Liver (tissue), 9 donors: ENCODE measurements around the gene CENPO. TPM values are rescaled to one million over a fixed set of nuclear protein-coding genes. Genes with fewer than 3 reads are reported as not detected.

ENCODE experiments used
- DNase-seq: peaks from one replicate; pipeline ENCODE4 v3.0.0-alpha.2; 2017; ENCODE audit warnings: low spot score
- H3K27ac ChIP-seq, 2 donors: one replicate each; pipeline ENCODE4 v1.7.0; 2013; ENCODE audit warnings: inconsistent platforms in 2 of 2, low read length in 2 of 2, control low read depth in 1 of 2, low read depth in 1 of 2, mild to moderate bottlenecking in 1 of 2
- H3K27me3 ChIP-seq, 4 donors: one replicate each; pipeline versions ENCODE4 v1.6.1 to v1.7.0; 2013; ENCODE audit warnings: low read length in 3 of 4, inconsistent platforms in 1 of 4, mild to moderate bottlenecking in 1 of 4, moderate library complexity in 1 of 4; ENCODE audit not compliant: control insufficient read depth in 4 of 4, insufficient read depth in 4 of 4
- H3K36me3 ChIP-seq, 4 donors: one replicate each; pipeline versions ENCODE4 v1.6.1 to v1.7.0; 2013; ENCODE audit warnings: low read length in 3 of 4, mild to moderate bottlenecking in 3 of 4, low read depth in 1 of 4, moderate library complexity in 1 of 4; ENCODE audit not compliant: control insufficient read depth in 4 of 4, insufficient read depth in 3 of 4
- H3K4me1 ChIP-seq, 4 donors: one replicate each; pipeline versions ENCODE4 v1.6.1 to v1.7.0; 2013; ENCODE audit warnings: low read length in 3 of 4, mild to moderate bottlenecking in 3 of 4, moderate library complexity in 1 of 4; ENCODE audit not compliant: control insufficient read depth in 4 of 4, insufficient read depth in 4 of 4
- H3K4me3 ChIP-seq, 3 donors: one replicate each; pipeline versions ENCODE4 v1.6.1 to v1.7.0; 2013; ENCODE audit warnings: low read length in 3 of 3, control low read depth in 1 of 3, low read depth in 1 of 3, mild to moderate bottlenecking in 1 of 3
- H3K9ac ChIP-seq, 2 donors: one replicate each; pipeline ENCODE4 v1.7.0; 2013; ENCODE audit warnings: low read length in 2 of 2, mild to moderate bottlenecking in 2 of 2, moderate library complexity in 2 of 2, control low read depth in 1 of 2, low read depth in 1 of 2
- H3K9me3 ChIP-seq, 4 donors: one replicate each; pipeline versions ENCODE4 v1.6.1 to v1.7.0; 2013; ENCODE audit warnings: low read length in 3 of 4; ENCODE audit not compliant: control insufficient read depth in 4 of 4
- ATF3 ChIP-seq: IDR thresholded peaks from 2 replicates; pipeline ENCODE4 v1.6.1; 2016; ENCODE audit warnings: antibody characterized with exemption
- CTCF ChIP-seq: fragments of 150-350 bp; IDR thresholded peaks from 2 replicates; pipeline ENCODE4 v1.5.1; 2017; ENCODE audit warnings: improper control_type of control experiment, low read depth, low read length; ENCODE audit not compliant: missing input control
- EGR1 ChIP-seq, 2 donors: IDR thresholded peaks; 2 replicates each; pipeline ENCODE4 v1.6.1; 2016 to 2018; ENCODE audit warnings: antibody characterized with exemption in 2 of 2, low read depth in 2 of 2
- FOXA1 ChIP-seq: IDR thresholded peaks from 2 replicates; pipeline ENCODE4 v1.6.1; 2016; ENCODE audit warnings: antibody characterized with exemption
- FOXA2 ChIP-seq: IDR thresholded peaks from 2 replicates; pipeline ENCODE4 v1.6.1; 2016; ENCODE audit warnings: antibody characterized with exemption
- GABPA ChIP-seq, 2 donors: IDR thresholded peaks in 1 of 2; conservative IDR thresholded peaks in 1 of 2; 2 replicates each; pipeline ENCODE4 v1.6.1; 2016; ENCODE audit warnings: antibody characterized with exemption in 2 of 2, mild to moderate bottlenecking in 1 of 2, moderate library complexity in 1 of 2
- HNF4A ChIP-seq, 2 donors: conservative IDR thresholded peaks; 2 replicates each; pipeline ENCODE4 v1.6.1; 2016; ENCODE audit warnings: antibody characterized with exemption in 2 of 2, mild to moderate bottlenecking in 2 of 2
- HNF4G ChIP-seq: IDR thresholded peaks from 2 replicates; pipeline ENCODE4 v1.6.1; 2016; ENCODE audit warnings: antibody characterized with exemption
- JUND ChIP-seq, 2 donors: IDR thresholded peaks; 2 replicates each; pipeline ENCODE4 v1.6.1; 2016; ENCODE audit warnings: antibody characterized with exemption in 2 of 2
- MAX ChIP-seq: IDR thresholded peaks from 2 replicates; pipeline ENCODE4 v1.6.1; 2016; ENCODE audit warnings: antibody characterized with exemption
- NR2F2 ChIP-seq: IDR thresholded peaks from 2 replicates; pipeline ENCODE4 v1.6.1; 2016; ENCODE audit warnings: antibody characterized with exemption
- RAD21 ChIP-seq, 2 donors: IDR thresholded peaks; 2 replicates each; pipeline ENCODE4 v1.6.1; 2016; ENCODE audit warnings: antibody characterized with exemption in 2 of 2, mild to moderate bottlenecking in 2 of 2
- REST ChIP-seq: IDR thresholded peaks from 2 replicates; pipeline ENCODE4 v1.6.1; 2016; ENCODE audit warnings: antibody characterized with exemption, mild to moderate bottlenecking
- RXRA ChIP-seq, 2 donors: IDR thresholded peaks; 2 replicates each; pipeline ENCODE4 v1.6.1; 2017 to 2018; ENCODE audit warnings: antibody characterized with exemption in 2 of 2, mild to moderate bottlenecking in 1 of 2
- SP1 ChIP-seq: IDR thresholded peaks from 2 replicates; pipeline ENCODE4 v1.6.1; 2018; ENCODE audit warnings: antibody characterized with exemption, mild to moderate bottlenecking
- TAF1 ChIP-seq: conservative IDR thresholded peaks from 2 replicates; pipeline ENCODE4 v1.6.1; 2016; ENCODE audit warnings: antibody characterized with exemption, mild to moderate bottlenecking
- YY1 ChIP-seq: IDR thresholded peaks from 2 replicates; pipeline ENCODE4 v1.6.1; 2016; ENCODE audit warnings: antibody characterized with exemption, mild to moderate bottlenecking
- ZBTB33 ChIP-seq: IDR thresholded peaks from 2 replicates; pipeline ENCODE4 v1.6.1; 2016; ENCODE audit warnings: antibody characterized with exemption
- WGBS: extraction: QIAGEN DNeasy Blood & Tissue Kit; methylation state at CpG from one replicate; pipeline ENCODE4 v1.1.7; 2013; 5-methylcytosine and 5-hydroxymethylcytosine counted together
- polyA plus RNA-seq, 2 donors: library from polyadenylated mRNA; stranded (reverse) in 1 of 2; unstranded in 1 of 2; fragments of 200-250 nt in 1 of 2; fragments of >200 nt in 1 of 2; fragmentation: Nextera tagmentation in 1 of 2; extraction: Ambion mirVana in 1 of 2; gene quantifications; one replicate each; pipeline versions ENCODE4 v1.2.1 to v1.2.3, GENCODE V29; 2013 to 2015
- total RNA-seq, 2 donors: library from RNA; depleted of rRNA; stranded (reverse); fragments of >200 nt; gene quantifications; one replicate each; pipeline ENCODE4 v1.2.3, GENCODE V29; 2014
- donor health status: healthy.
- donor health status: healthy.
- donor health status: healthy.
- donor health status: healthy.
- donor health status: healthy.

Gene CENPO
- total and polyA plus RNA-seq, 4 donors, result 2.2 to 17.8 (median 3.2) TPM

- Histone ChIP-seq H3K27me3 (no peaks in the 10 kb centered on the region), H3K27ac (no peak overlapping the region), H3K9ac (no peak overlapping the region), H3K36me3 (peaks cover 0 to 2% (median 0%) of the 10 kb centered on the region in 4 donors), H3K4me3 (no peak overlapping the region), H3K9me3 (no peaks in the 10 kb centered on the region), H3K4me1 (no peaks in the 10 kb centered on the region)
- no peak for DNase-seq
- WGBS, result 93% methylated on average over 15 of the region's 15 CpGs
- TF ChIP-seq HNF4G (no peak), CTCF (no peak), RXRA (IDR thresholded peaks at IDR 0.05) (no peak), ATF3 (no peak), FOXA1 (no peak), FOXA2 (no peak), YY1 (no peak), RAD21 (IDR thresholded peaks at IDR 0.05) (no peak), TAF1 (no peak), HNF4A (conservative IDR thresholded peaks at IDR 0.05) (no peak), ZBTB33 (no peak), GABPA (IDR thresholded peaks at IDR 0.05 in 1 of 2, conservative IDR thresholded peaks at IDR 0.05 in 1 of 2) (no peak), SP1 (no peak)
These were observed 46.5 kb downstream of the CENPO start for GRCh38 chr2:24839729-24840128.

- TF ChIP-seq ATF3 (no peak), JUND (IDR thresholded peaks at IDR 0.05) (no peak), RXRA (IDR thresholded peaks at IDR 0.05) (no peak), REST (no peak), YY1 (no peak), SP1 (no peak), HNF4G (no peak), CTCF (no peak), RAD21 (IDR thresholded peaks at IDR 0.05) (no peak), ZBTB33 (no peak), EGR1 (IDR thresholded peaks at IDR 0.05; ENCODE audit: low read depth in 2 of 2) (no peak), FOXA1 (no peak), NR2F2 (no peak), HNF4A (conservative IDR thresholded peaks at IDR 0.05) (no peak), TAF1 (no peak), MAX (no peak), GABPA (IDR thresholded peaks at IDR 0.05 in 1 of 2, conservative IDR thresholded peaks at IDR 0.05 in 1 of 2) (no peak), FOXA2 (no peak)
- Histone ChIP-seq H3K9me3 (no peaks in the 10 kb centered on the region), H3K4me3 (no peak overlapping the region), H3K27ac (no peak overlapping the region), H3K9ac (no peak overlapping the region), H3K36me3 (peaks cover 0 to 2% (median 0%) of the 10 kb centered on the region in 4 donors), H3K27me3 (no peaks in the 10 kb centered on the region), H3K4me1 (no peaks in the 10 kb centered on the region)
- no peak for DNase-seq
- 64% methylated on average over 17 of the region's 17 CpGs for whole genome bisulfite sequencing
These were observed 47.1 kb downstream of the CENPO start for GRCh38 chr2:24840164-24840869.
